Measurements from ENCODE around the gene ANKRD44.
"Not testable (repeated sequence)": the region's sequence is repeated elsewhere in the genome, so short reads cannot be mapped to it uniquely, and the experiment has no call there.

The ANKRD44 gene

GRCh38 chr2:197315371-197315770, 4.8 kb upstream of the ANKRD44 start:
- no peak for DNase-seq

DNA sequence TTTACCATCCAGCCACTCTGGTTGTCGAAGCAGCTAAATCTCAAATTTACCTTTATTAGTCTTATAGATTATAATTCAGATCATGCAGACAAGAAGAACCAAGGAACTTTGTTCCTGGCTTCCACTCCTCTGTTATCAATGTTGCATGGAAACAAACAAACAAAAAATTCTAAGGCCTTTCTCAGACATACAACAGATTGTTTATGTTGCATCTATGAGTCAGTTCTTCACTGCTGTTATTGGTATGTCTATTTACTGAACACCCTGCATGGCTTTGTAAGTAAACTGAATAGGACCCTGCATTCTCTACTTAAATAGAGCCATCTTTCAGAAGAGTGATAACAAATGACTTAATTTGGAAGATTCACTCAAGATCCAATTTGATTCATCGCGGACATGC, 1.6 kb upstream of the ANKRD44 start:
- DNase-seq, result no peak

DNA sequence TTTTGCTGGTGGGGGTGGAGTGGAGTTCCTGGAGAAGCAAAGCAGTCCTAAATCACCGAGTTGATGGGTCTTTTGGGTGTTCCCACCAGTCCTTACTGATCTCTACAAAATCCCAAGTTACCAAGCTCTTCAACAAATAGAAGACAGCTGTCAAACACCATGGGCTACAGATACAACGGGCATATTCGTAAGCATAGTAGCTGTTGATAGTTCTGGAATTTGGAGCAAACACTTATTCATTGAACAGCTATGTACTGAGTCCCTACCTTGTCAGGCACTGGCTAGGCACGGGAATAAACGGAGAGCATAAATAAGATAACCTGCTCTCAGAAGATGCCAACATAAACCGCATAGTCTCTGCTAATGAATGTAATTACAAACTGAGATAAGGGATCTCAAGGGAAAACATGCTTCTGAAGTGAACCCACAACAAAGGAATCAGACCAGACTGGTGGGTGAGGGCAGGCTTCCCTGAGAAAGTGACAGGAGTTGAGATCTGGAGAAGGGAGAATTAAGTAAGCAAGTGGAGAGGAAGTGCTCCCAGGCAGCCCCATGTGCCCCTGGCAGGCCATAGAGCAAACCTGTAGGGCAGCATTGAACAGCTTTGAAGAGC, 947 bp upstream of the ANKRD44 start:
- DNase-seq, result no peak

DNA sequence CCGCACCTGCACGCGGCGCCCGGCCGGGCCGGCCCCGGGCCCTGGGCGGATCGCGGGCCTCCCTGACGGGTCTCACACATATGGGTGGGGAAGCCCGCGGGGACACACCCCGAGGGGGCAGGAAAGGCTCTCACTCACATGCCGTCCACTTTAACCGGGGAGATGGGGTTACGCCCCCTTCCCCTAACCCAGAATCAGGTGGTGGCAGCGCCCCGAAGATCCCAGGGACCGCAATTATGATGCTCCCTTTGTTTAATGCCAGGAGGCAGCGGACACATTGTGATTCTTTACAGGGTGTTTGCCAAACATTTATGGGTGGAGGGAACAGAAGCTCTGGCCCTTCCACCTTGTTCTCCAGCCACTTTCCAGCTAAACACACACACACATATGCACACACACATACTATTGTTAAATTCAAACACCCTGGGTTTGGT, 424 bp upstream of the ANKRD44 start:
- DNase-seq, result no peak

DNA sequence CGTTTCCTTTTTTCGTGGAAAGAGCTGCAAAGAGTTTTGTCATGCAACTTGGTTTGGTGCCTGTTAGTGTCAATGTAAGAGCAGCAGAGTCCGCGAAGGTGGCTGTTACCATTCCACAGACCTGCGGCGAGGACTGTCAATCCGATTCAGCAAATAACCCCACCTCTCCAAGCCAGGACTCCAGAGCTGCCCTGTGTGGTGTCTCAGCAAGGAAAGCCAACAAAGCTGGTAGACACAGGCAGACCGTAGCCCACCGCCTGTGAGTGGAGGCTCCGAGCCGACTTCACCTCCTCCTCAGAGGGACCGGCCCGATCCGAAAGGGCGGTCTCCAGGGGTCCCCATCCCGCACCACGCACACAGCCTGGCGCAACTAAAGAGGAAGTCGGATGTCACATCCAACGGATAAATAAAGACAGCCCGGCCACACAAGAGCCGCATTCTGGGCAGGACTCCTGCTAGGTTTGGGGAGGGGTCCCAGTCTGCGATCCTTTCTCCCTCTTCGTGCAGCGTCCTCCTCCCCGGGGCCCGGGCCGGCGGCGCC, 819 bp downstream of the ANKRD44 start:
- no peak for DNase-seq

DNA sequence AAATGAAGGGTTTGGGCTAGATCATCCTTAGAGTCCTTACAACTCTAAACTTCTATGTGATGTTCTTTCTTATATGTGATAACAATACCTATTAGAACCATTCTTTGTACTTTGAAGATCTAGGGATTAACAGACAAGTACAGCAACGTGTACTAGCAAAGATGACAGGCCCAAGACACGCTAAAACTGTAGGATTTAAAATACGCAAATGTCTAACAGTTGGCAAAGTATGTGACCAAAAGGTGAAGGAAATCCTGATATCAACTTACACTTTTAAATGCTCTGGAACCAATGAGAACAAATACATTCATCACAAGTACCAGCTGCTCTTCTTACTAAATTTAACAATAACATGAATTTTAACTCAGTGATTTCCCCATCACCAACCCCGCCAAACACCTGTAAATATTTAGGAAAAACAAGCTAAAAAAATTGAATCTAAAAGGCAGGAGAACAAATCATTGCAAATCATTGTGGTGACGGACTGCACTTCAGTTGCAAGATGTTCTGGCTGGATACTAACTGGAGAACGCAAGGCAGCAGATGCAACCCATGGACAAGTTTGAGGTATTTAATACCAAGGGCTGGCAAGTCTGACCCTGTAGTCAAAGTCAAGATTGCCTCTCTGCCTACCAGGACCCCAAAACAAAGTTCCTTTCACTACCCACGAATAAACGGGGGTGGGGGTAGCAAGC, 1.4 kb downstream of the ANKRD44 start:
- DNase-seq, result no peak

DNA sequence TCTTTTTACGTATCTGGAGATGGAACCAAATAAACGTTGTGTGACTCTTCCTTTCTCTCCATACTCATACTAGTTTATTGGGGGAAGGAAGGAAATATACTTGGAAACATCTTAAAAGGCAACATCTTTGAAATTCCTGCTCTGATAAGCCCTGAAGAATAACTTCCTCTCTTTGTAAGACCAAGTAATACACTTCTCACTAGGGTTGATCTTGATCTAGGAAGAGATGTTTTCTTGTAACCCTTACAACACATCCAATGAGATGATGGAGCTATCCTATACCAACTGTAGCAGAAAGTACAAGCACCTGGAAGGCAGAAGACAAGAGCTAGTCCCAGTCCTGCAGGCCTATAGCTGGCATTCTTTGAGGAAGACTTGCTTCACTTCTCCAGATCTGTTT, 2.0 kb downstream of the ANKRD44 start:
- no peak for DNase-seq

- no peak for DNase-seq
These were observed 2.6 kb downstream of the ANKRD44 start for GRCh38 chr2:197307933-197308521.

DNA sequence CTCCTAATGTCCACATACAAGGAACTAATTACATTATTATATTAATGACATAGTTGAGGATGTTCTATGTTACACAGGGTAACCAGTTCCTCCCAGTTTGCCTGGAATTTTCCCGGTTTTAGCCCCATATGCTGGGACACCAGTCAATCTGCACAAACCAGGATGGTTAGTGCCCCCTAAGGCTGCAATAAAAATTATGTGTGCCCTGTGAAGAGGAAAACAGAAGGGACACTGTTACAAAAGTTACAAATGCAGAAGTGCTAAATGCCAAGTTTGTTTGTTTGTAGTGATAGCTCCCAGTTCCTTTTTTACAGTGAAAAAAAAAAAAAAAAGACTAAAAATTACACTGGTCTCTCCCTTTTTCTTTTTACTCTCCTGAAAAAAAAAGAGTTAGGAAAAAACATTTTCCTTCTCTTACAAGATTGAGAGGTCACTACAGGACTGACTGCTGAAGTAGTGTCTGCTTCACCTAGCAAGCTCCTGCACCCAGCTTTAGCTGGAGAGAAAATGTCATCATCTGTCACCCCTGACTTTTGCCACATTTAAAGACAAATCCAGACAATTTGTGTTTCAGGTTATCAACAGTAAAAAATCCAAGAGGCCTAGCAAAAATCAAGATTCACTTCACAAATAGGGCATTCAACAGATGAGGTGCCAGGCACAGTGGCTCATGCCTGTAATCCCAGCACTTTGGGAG, 3.2 kb downstream of the ANKRD44 start:
- no peak for DNase-seq

GRCh38 chr2:197306696-197307040, 3.9 kb downstream of the ANKRD44 start:
- peak; percentile 66 for DNase-seq

DNA sequence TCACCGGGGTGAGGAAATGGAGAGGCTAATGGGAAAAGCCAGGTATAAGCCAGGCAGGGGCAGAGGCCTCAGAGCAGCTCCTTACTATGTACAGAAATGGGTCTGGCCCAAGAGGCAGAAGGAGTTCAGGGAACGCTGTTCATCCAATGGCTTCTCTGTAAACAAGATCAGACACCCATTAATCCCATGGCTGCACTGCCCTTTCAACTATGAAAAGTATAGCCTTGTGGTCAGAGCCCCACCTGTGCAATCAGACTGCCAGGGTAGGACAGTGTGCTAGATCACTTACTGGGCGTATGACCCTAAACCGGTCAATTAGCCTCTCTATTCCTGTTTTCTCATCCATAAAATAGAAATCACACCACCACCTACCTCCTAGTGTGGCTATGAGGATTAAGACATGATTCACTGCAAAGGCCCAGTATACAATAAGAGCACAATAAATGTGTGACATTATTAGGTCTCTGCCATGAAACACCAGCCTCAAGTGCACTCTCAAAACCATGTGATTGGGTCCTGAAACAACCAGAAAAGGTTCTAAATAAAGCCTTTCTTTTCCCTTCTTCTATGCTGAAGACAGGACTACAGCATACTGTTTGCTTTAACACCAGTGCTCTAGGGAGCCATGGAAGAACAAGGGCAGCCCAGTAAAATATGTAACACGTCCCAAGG, 4.4 kb downstream of the ANKRD44 start:
- DNase-seq, result no peak

DNA sequence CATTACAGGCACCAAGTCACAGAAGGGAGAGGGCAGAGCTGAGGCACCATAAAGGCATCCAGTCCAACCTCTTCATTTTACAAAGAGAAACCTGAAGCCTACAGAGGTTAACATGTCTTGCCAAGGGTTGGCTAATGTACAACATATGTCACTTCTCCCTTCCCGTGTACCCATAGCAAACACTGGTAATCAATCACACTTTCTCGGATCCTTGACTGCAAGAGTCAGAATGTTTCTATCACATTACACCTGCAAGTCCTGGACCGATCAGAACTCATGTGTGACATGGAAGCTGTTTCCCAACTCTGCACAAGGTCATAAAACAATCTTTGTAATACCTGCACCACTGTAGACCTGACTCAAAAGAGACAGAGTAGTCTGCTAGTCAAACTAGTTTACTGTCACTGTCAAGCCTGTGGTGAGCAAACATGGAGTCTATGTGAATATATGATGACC, 6.0 kb downstream of the ANKRD44 start:
- peak; percentile 63 for DNase-seq

- DNase-seq, result no peak
These were observed 10.4 kb downstream of the ANKRD44 start for GRCh38 chr2:197300139-197300538.

- DNase-seq, result no peak
These were observed 12.0 kb downstream of the ANKRD44 start for GRCh38 chr2:197298609-197299008.

GRCh38 chr2:197297772-197298318, 12.7 kb downstream of the ANKRD44 start:
- no peak for DNase-seq

GRCh38 chr2:197297266-197297665, 13.3 kb downstream of the ANKRD44 start:
- no peak for DNase-seq

- no peak for DNase-seq
These were observed 13.7 kb downstream of the ANKRD44 start for GRCh38 chr2:197296835-197297234.

- no peak for DNase-seq
These were observed 16.3 kb downstream of the ANKRD44 start for GRCh38 chr2:197294260-197294659.

DNA sequence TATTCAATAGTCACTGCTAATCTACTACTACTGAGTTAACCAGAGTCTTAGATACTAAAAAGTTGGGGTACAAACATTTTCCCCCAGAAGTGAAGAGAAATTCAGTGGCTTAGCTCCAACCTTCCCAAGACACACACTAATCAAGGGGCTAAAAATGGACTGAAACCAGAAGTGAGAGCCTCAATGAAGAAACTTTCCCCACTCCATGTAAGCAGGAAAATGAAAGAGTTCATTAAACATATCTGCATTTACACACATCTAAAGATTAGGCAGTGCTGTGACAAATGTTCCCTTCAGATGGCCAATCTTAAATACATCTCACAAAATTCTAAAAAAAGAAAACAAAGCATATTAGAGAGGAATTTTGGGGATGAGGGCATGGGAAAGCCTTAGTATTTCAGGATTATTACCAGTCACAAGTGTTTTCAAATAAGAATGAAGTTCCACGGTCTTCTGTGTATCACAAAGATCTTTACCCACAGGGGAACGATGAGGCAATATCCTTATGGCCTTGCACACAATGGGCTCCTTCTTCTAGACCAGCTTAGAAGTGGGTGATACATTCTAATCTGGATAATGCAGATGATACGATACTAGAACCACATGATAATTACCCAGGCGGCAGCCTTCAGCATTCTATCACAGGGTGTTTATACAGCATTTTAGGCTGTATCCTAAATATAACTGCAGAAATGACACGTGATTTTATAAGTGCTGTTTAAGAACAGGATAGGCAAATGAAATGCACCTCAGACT, 17.1 kb downstream of the ANKRD44 start:
- no peak for DNase-seq

GRCh38 chr2:197292619-197293018, 18.0 kb downstream of the ANKRD44 start:
- no peak for DNase-seq

DNA sequence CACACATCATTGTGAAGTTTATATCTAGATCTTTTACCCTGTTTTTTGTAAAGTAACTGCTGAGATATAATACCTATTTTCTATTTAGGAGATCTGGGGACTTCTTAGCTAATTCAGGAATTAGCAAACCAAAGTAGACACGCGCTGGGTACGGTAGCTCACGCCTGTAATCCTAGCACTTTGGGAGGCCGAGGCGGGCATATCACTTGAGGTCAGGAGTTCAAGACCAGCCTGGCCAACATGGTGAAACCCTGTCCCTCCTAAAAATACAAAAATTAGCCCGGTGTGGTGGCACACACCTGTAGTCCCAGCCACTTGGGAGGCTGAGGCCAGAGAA, 23.0 kb downstream of the ANKRD44 start:
- DNase-seq, result not testable (repeated sequence)

Measured in NCI-H2029 (cell line).